ENCODE results near the gene NAGPA. TPM values are rescaled to one million over a fixed set of nuclear protein-coding genes. Genes with fewer than 3 reads are reported as not detected.

NAGPA gene
- total and polyA plus RNA-seq, 10 of the 15 experiments (the other 5 are each of a cell fraction or from before 2014, with no cell fraction given) = 0.03 to 11.6 (median 6.6) TPM

- TF ChIP-seq, protein P1, sequence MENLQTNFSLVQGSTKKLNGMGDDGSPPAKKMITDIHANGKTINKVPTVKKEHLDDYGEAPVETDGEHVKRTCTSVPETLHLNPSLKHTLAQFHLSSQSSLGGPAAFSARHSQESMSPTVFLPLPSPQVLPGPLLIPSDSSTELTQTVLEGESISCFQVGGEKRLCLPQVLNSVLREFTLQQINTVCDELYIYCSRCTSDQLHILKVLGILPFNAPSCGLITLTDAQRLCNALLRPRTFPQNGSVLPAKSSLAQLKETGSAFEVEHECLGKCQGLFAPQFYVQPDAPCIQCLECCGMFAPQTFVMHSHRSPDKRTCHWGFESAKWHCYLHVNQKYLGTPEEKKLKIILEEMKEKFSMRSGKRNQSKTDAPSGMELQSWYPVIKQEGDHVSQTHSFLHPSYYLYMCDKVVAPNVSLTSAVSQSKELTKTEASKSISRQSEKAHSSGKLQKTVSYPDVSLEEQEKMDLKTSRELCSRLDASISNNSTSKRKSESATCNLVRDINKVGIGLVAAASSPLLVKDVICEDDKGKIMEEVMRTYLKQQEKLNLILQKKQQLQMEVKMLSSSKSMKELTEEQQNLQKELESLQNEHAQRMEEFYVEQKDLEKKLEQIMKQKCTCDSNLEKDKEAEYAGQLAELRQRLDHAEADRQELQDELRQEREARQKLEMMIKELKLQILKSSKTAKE (IDR thresholded peaks at IDR 0.05; ENCODE audit: low read depth, poor library complexity, severe bottlenecking) = peak; percentile 67
- TF ChIP-seq MTA3 (IDR thresholded peaks at IDR 0.05; ENCODE audit: borderline replicate concordance, low read length) = no peak
- 0 out of 2 replicates have a peak, but pooled peaks have one; percentile 10 for TF ChIP-seq JUNB (IDR thresholded peaks at IDR 0.05)
- no peak for TF ChIP-seq NR2C2 (IDR thresholded peaks at IDR 0.05; ENCODE audit: borderline replicate concordance, control insufficient read depth, insufficient read length, low read depth)
- TF ChIP-seq MEF2B (IDR thresholded peaks at IDR 0.05; ENCODE audit: partially characterized antibody, poor library complexity, severe bottlenecking) = peak; percentile 39
- TF ChIP-seq IRF4 (IDR thresholded peaks at IDR 0.05; ENCODE audit: low read depth, low read length) = peak; percentile 32; the same call in 1 of the 2 replicates
- no peak for TF ChIP-seq IRF3 (IDR thresholded peaks at IDR 0.05)
- no peak for TF ChIP-seq HSF1 (IDR thresholded peaks at IDR 0.05; ENCODE audit: low read depth, low read length)
- TF ChIP-seq, protein P2, sequence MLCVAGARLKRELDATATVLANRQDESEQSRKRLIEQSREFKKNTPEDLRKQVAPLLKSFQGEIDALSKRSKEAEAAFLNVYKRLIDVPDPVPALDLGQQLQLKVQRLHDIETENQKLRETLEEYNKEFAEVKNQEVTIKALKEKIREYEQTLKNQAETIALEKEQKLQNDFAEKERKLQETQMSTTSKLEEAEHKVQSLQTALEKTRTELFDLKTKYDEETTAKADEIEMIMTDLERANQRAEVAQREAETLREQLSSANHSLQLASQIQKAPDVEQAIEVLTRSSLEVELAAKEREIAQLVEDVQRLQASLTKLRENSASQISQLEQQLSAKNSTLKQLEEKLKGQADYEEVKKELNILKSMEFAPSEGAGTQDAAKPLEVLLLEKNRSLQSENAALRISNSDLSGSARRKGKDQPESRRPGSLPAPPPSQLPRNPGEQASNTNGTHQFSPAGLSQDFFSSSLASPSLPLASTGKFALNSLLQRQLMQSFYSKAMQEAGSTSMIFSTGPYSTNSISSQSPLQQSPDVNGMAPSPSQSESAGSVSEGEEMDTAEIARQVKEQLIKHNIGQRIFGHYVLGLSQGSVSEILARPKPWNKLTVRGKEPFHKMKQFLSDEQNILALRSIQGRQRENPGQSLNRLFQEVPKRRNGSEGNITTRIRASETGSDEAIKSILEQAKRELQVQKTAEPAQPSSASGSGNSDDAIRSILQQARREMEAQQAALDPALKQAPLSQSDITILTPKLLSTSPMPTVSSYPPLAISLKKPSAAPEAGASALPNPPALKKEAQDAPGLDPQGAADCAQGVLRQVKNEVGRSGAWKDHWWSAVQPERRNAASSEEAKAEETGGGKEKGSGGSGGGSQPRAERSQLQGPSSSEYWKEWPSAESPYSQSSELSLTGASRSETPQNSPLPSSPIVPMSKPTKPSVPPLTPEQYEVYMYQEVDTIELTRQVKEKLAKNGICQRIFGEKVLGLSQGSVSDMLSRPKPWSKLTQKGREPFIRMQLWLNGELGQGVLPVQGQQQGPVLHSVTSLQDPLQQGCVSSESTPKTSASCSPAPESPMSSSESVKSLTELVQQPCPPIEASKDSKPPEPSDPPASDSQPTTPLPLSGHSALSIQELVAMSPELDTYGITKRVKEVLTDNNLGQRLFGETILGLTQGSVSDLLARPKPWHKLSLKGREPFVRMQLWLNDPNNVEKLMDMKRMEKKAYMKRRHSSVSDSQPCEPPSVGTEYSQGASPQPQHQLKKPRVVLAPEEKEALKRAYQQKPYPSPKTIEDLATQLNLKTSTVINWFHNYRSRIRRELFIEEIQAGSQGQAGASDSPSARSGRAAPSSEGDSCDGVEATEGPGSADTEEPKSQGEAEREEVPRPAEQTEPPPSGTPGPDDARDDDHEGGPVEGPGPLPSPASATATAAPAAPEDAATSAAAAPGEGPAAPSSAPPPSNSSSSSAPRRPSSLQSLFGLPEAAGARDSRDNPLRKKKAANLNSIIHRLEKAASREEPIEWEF (IDR thresholded peaks at IDR 0.05; ENCODE audit: insufficient replicate concordance, low read depth, low read length) = no peak
Measured at GRCh38 chr16:5041600-5042133, 7.9 kb upstream of the NAGPA start (continued).

Data from GM12878 (cell line).